Liver (tissue), 9 donors: ENCODE data around the gene HERC5. TPM values are rescaled to one million over a fixed set of nuclear protein-coding genes. Genes with fewer than 3 reads are reported as not detected.

ENCODE experiments used
- DNase-seq: peaks from one replicate; pipeline ENCODE4 v3.0.0-alpha.2; 2017; ENCODE audit warnings: low spot score
- H3K27ac ChIP-seq, 2 donors: one replicate each; pipeline ENCODE4 v1.7.0; 2013; ENCODE audit warnings: inconsistent platforms in 2 of 2, low read length in 2 of 2, control low read depth in 1 of 2, low read depth in 1 of 2, mild to moderate bottlenecking in 1 of 2
- H3K27me3 ChIP-seq, 4 donors: one replicate each; pipeline versions ENCODE4 v1.6.1 to v1.7.0; 2013; ENCODE audit warnings: low read length in 3 of 4, inconsistent platforms in 1 of 4, mild to moderate bottlenecking in 1 of 4, moderate library complexity in 1 of 4; ENCODE audit not compliant: control insufficient read depth in 4 of 4, insufficient read depth in 4 of 4
- H3K36me3 ChIP-seq, 4 donors: one replicate each; pipeline versions ENCODE4 v1.6.1 to v1.7.0; 2013; ENCODE audit warnings: low read length in 3 of 4, mild to moderate bottlenecking in 3 of 4, low read depth in 1 of 4, moderate library complexity in 1 of 4; ENCODE audit not compliant: control insufficient read depth in 4 of 4, insufficient read depth in 3 of 4
- H3K4me1 ChIP-seq, 4 donors: one replicate each; pipeline versions ENCODE4 v1.6.1 to v1.7.0; 2013; ENCODE audit warnings: low read length in 3 of 4, mild to moderate bottlenecking in 3 of 4, moderate library complexity in 1 of 4; ENCODE audit not compliant: control insufficient read depth in 4 of 4, insufficient read depth in 4 of 4
- H3K4me3 ChIP-seq, 3 donors: one replicate each; pipeline versions ENCODE4 v1.6.1 to v1.7.0; 2013; ENCODE audit warnings: low read length in 3 of 3, control low read depth in 1 of 3, low read depth in 1 of 3, mild to moderate bottlenecking in 1 of 3
- H3K9ac ChIP-seq, 2 donors: one replicate each; pipeline ENCODE4 v1.7.0; 2013; ENCODE audit warnings: low read length in 2 of 2, mild to moderate bottlenecking in 2 of 2, moderate library complexity in 2 of 2, control low read depth in 1 of 2, low read depth in 1 of 2
- H3K9me3 ChIP-seq, 4 donors: one replicate each; pipeline versions ENCODE4 v1.6.1 to v1.7.0; 2013; ENCODE audit warnings: low read length in 3 of 4; ENCODE audit not compliant: control insufficient read depth in 4 of 4
- ATF3 ChIP-seq: IDR thresholded peaks from 2 replicates; pipeline ENCODE4 v1.6.1; 2016; ENCODE audit warnings: antibody characterized with exemption
- CTCF ChIP-seq: fragments of 150-350 bp; IDR thresholded peaks from 2 replicates; pipeline ENCODE4 v1.5.1; 2017; ENCODE audit warnings: improper control_type of control experiment, low read depth, low read length; ENCODE audit not compliant: missing input control
- EGR1 ChIP-seq, 2 donors: IDR thresholded peaks; 2 replicates each; pipeline ENCODE4 v1.6.1; 2016 to 2018; ENCODE audit warnings: antibody characterized with exemption in 2 of 2, low read depth in 2 of 2
- FOXA2 ChIP-seq: IDR thresholded peaks from 2 replicates; pipeline ENCODE4 v1.6.1; 2016; ENCODE audit warnings: antibody characterized with exemption
- HNF4G ChIP-seq: IDR thresholded peaks from 2 replicates; pipeline ENCODE4 v1.6.1; 2016; ENCODE audit warnings: antibody characterized with exemption
- JUND ChIP-seq, 2 donors: IDR thresholded peaks; 2 replicates each; pipeline ENCODE4 v1.6.1; 2016; ENCODE audit warnings: antibody characterized with exemption in 2 of 2
- MAX ChIP-seq: IDR thresholded peaks from 2 replicates; pipeline ENCODE4 v1.6.1; 2016; ENCODE audit warnings: antibody characterized with exemption
- NR2F2 ChIP-seq: IDR thresholded peaks from 2 replicates; pipeline ENCODE4 v1.6.1; 2016; ENCODE audit warnings: antibody characterized with exemption
- RXRA ChIP-seq, 2 donors: IDR thresholded peaks; 2 replicates each; pipeline ENCODE4 v1.6.1; 2017 to 2018; ENCODE audit warnings: antibody characterized with exemption in 2 of 2, mild to moderate bottlenecking in 1 of 2
- SP1 ChIP-seq: IDR thresholded peaks from 2 replicates; pipeline ENCODE4 v1.6.1; 2018; ENCODE audit warnings: antibody characterized with exemption, mild to moderate bottlenecking
- TAF1 ChIP-seq: conservative IDR thresholded peaks from 2 replicates; pipeline ENCODE4 v1.6.1; 2016; ENCODE audit warnings: antibody characterized with exemption, mild to moderate bottlenecking
- YY1 ChIP-seq: IDR thresholded peaks from 2 replicates; pipeline ENCODE4 v1.6.1; 2016; ENCODE audit warnings: antibody characterized with exemption, mild to moderate bottlenecking
- WGBS: extraction: QIAGEN DNeasy Blood & Tissue Kit; methylation state at CpG from one replicate; pipeline ENCODE4 v1.1.7; 2013; 5-methylcytosine and 5-hydroxymethylcytosine counted together
- polyA plus RNA-seq, 2 donors: library from polyadenylated mRNA; stranded (reverse) in 1 of 2; unstranded in 1 of 2; fragments of 200-250 nt in 1 of 2; fragments of >200 nt in 1 of 2; fragmentation: Nextera tagmentation in 1 of 2; extraction: Ambion mirVana in 1 of 2; gene quantifications; one replicate each; pipeline versions ENCODE4 v1.2.1 to v1.2.3, GENCODE V29; 2013 to 2015
- total RNA-seq, 2 donors: library from RNA; depleted of rRNA; stranded (reverse); fragments of >200 nt; gene quantifications; one replicate each; pipeline ENCODE4 v1.2.3, GENCODE V29; 2014
- donor health status: healthy.
- donor health status: healthy.
- donor health status: healthy.
- donor health status: healthy.
- donor health status: healthy.

HERC5 gene
- total and polyA plus RNA-seq, 4 donors: 1.5 to 5.0 (median 2.9) TPM

GRCh38 chr4:88457307-88458103 lies 586 bp downstream of the HERC5 start:
- H3K4me3 ChIP-seq: peak overlapping the region; percentile 66 to 83 (median 82)
- no peaks in the 10 kb centered on the region for H3K27me3 ChIP-seq
- DNase-seq: no peak
- peaks cover 0 to 4% (median under 1%) of the 10 kb centered on the region in 4 donors for H3K36me3 ChIP-seq
- H3K9ac ChIP-seq: peak overlapping the region in 1 of 2 donors; percentile 47
- WGBS: 4% methylated on average over 75 of the region's 75 CpGs
- no peaks in the 10 kb centered on the region for H3K9me3 ChIP-seq
- H3K27ac ChIP-seq: peak overlapping the region; percentile 68 to 69
- no peak for TF ChIP-seq FOXA2
- peaks cover 0 to 8% (median 3%) of the 10 kb centered on the region in 4 donors for H3K4me1 ChIP-seq

- WGBS: 45% methylated on average over 7 of the region's 7 CpGs
- Histone ChIP-seq H3K9ac (peak overlapping the region in 1 of 2 donors; percentile 47), H3K27me3 (no peaks in the 10 kb centered on the region), H3K27ac (no peak overlapping the region), H3K9me3 (no peaks in the 10 kb centered on the region), H3K4me1 (peaks cover 0 to 8% (median 3%) of the 10 kb centered on the region in 4 donors), H3K4me3 (peak overlapping the region in 2 of 3 donors; percentile 41 to 83), H3K36me3 (peaks cover 0 to 5% (median under 1%) of the 10 kb centered on the region in 4 donors)
- TF ChIP-seq ATF3 (no peak), NR2F2 (no peak), FOXA2 (no peak), MAX (no peak), EGR1 (IDR thresholded peaks at IDR 0.05; ENCODE audit: low read depth in 2 of 2) (no peak), JUND (IDR thresholded peaks at IDR 0.05) (no peak), YY1 (no peak), CTCF (no peak), RXRA (IDR thresholded peaks at IDR 0.05) (no peak), HNF4G (no peak), SP1 (no peak)
- no peak for DNase-seq
These were observed 1.3 kb downstream of the HERC5 start for GRCh38 chr4:88458104-88458740.

- Histone ChIP-seq H3K36me3 (peaks cover 0 to 25% (median 18%) of the 10 kb centered on the region in 4 donors), H3K4me1 (no peaks in the 10 kb centered on the region), H3K9me3 (no peaks in the 10 kb centered on the region), H3K27ac (no peak overlapping the region), H3K9ac (no peak overlapping the region), H3K4me3 (no peak overlapping the region), H3K27me3 (no peaks in the 10 kb centered on the region)
- WGBS: 96% methylated on average over 1 of the region's 1 CpG
- TF ChIP-seq CTCF (no peak), MAX (no peak), FOXA2 (no peak), EGR1 (IDR thresholded peaks at IDR 0.05; ENCODE audit: low read depth in 2 of 2) (no peak), YY1 (no peak), TAF1 (no peak)
- DNase-seq: no peak
These were observed 8.8 kb downstream of the HERC5 start for GRCh38 chr4:88465653-88466192.
